ENCODE results near the gene SOST. TPM values are rescaled to one million over a fixed set of nuclear protein-coding genes. Genes with fewer than 3 reads are reported as not detected.

SOST gene
- total RNA-seq, 4 donors from 2014 or later = not detected

DNA sequence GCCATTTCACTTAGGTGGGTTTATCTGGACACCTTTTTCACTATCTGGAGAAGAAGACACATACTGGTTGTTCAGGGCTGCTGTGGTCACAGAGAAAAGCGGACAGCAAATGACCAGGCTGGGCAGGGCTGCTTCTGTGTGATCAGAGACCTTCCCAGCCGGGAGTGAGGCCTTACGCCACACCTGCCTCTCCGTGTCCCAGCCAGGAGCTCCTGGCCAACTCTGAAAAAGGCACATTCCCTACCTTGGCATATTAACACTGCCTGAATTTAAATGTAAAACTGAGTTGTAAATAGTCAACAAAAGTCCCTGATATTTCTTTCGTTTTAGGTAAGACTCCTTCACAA, 9.1 kb upstream of the SOST start:
- DNase-seq (ENCODE audit: low spot score) (no peak), ATAC-seq (ENCODE audit: low FRiP score) (no peak)
- TF ChIP-seq, protein P1, sequence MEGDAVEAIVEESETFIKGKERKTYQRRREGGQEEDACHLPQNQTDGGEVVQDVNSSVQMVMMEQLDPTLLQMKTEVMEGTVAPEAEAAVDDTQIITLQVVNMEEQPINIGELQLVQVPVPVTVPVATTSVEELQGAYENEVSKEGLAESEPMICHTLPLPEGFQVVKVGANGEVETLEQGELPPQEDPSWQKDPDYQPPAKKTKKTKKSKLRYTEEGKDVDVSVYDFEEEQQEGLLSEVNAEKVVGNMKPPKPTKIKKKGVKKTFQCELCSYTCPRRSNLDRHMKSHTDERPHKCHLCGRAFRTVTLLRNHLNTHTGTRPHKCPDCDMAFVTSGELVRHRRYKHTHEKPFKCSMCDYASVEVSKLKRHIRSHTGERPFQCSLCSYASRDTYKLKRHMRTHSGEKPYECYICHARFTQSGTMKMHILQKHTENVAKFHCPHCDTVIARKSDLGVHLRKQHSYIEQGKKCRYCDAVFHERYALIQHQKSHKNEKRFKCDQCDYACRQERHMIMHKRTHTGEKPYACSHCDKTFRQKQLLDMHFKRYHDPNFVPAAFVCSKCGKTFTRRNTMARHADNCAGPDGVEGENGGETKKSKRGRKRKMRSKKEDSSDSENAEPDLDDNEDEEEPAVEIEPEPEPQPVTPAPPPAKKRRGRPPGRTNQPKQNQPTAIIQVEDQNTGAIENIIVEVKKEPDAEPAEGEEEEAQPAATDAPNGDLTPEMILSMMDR (IDR thresholded peaks at IDR 0.05) = no peak

GRCh38 chr17:43767053-43767712, 8.6 kb upstream of the SOST start:
- DNase-seq (ENCODE audit: low spot score) (no peak), ATAC-seq (ENCODE audit: low FRiP score) (no peak)
- TF ChIP-seq, protein P1 (IDR thresholded peaks at IDR 0.05) = no peak

DNA sequence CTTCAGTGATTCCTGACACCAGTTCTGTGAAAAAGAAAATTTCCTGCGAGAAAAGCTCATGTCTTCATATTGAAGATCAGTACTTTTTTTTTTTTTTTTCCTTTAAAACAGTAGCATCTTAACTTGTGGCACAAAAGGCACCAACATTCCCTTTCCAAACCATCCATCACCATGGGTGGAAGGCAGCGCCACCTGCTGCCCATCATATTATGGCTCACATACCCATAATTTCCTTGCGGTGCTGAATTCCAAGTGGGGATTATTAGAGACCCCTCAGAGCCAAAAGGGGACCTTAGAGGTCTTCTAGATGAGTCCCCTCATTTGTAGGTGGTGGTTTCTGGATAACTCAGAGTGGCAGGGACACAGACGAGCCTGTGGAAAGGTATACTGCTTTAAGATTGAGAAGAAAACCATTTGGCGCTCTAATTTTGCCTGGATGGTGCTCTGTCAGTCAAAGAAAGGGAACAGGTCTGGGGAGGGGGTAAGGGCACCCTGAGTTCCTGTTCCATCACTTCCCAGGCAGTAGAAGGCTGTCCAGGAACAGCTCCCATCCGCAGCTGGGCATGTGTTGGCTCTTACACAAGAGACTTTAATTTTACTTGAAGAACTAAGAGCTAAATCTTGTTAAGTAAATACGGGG, 7.9 kb upstream of the SOST start:
- DNase-seq (ENCODE audit: low spot score) = peak; percentile 71
- TF ChIP-seq, protein P1 (IDR thresholded peaks at IDR 0.05) = no peak
- no peak for ATAC-seq (ENCODE audit: low FRiP score)

DNA sequence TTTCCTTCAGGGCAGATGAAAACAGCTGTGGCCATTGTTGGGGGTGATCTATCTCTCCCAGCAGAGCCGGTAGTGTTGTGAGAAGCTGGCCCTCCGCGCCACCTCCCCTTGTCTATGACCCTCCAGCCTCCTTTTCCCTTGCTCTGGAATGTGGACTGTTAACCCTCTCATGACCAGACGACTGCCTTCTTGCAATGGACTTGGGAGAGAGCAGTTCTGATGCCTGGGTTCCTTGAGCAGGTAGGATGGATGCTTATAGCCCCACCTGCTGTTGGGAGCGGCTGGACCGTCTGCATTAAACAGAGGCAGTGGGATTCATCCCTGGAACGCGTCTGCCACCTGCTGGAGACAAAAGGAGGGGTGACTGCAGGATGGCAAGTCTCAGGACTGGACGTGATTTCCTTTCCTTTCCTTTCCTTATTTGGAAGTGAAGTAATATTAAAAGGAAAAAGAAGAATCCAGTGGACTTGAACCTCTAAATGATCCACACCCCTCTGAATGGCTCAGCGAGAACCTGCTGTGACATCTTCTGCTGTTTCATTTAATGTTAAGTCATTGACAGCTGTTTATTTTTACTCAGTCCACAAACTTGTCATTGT, 1.8 kb upstream of the SOST start:
- TF ChIP-seq, protein P1 (IDR thresholded peaks at IDR 0.05) = peak in 2 of 3 donors; percentile 36 to 98
- DNase-seq (ENCODE audit: low spot score) (peak; percentile 98), ATAC-seq (ENCODE audit: low FRiP score) (peak; percentile 85)

DNA sequence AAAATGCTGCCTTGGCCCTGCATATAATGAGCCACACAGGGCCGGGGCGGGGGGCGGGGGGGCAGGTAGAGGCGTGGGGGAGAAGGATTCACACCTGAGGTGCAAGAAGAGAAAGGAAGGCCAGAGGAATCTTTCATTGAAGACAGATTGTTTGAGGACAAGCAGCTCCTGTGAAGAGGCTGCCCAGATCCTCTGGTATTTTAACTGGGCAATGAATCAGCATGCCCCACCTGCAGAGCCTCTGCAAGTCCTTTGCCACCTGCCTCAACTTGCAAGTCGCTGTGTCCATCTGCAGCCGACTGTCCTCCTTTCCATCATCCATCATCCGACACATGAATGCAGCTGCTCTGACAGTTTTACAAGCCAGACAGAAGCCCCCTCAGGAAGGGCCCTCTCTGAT, 1.2 kb upstream of the SOST start:
- TF ChIP-seq, protein P1 (IDR thresholded peaks at IDR 0.05) = no peak
- no peak for ATAC-seq (ENCODE audit: low FRiP score)
- DNase-seq (ENCODE audit: low spot score) = no peak

- ATAC-seq (ENCODE audit: low FRiP score) (no peak), DNase-seq (ENCODE audit: low spot score) (no peak)
- TF ChIP-seq, protein P1 (IDR thresholded peaks at IDR 0.05) = no peak
These were observed 505 bp downstream of the SOST start for GRCh38 chr17:43758086-43758485.

Measured in omental fat pad (tissue), 4 donors.